DMS53 (cell line): ENCODE results near the gene AUH.

Experiments
- DNase-seq: peaks from one replicate; lab custom pipeline; 2025; lab: John Stamatoyannopoulos, UW

The AUH gene

DNA sequence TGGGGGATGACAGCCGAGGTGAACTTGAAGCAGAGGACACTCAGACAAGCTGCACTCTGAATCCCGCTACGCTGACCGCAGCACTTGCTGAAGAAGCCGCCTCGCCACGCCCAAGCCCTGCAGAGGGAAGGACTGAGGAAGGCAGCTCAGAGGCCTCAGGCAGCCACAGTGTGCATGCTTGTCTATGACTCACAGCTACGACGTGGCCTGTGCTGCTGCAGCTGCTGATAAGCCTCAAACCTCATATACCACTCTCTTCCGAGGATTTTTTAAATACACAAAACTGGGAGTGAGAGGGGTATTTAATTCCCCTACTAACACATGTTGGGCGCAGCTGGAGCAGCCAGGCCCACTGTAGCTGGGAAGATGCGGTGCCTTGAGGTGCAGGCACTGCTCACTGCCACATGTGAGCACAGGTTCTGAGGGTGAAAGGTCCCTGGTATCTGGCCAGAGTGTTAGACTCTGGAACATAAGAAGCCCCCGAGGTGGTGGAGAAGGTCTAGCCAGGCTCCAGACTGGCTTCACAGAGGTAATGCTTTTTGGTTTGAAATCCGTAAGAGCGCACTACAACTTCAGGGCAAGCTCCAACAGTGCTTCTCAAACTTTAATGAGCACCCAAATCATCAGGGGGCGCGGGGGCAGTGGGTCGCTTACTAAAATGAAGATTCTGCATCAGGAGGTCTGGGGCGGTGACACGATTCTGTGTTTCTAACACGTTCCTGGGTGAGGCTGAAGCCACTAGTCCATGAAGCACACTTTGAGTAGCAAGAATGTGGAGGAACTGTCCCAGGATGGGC, 196.8 kb downstream of the AUH start:
- peak; percentile 14 for DNase-seq
